Activated CD4-positive, alpha-beta T cell treated with anti-CD3 and anti-CD28 coated beads for 48 hours (primary cell): ENCODE data around the gene ANO1.

Experiments
- DNase-seq: peaks from one replicate; pipeline ENCODE4 v3.0.0-alpha.2; 2020

The ANO1 gene

GRCh38 chr11:70167723-70168404 lies 89.7 kb downstream of the ANO1 start:
- no peak for DNase-seq

GRCh38 chr11:70168405-70168754 lies 90.3 kb downstream of the ANO1 start:
- no peak for DNase-seq

GRCh38 chr11:70169127-70169526 lies 91.0 kb downstream of the ANO1 start:
- no peak for DNase-seq

- no peak for DNase-seq
Measured at GRCh38 chr11:70169632-70170031, 91.5 kb downstream of the ANO1 start.

GRCh38 chr11:70170596-70171210 lies 92.6 kb downstream of the ANO1 start:
- no peak for DNase-seq

- DNase-seq, result no peak
Measured at GRCh38 chr11:70173018-70173417, 94.9 kb downstream of the ANO1 start.

GRCh38 chr11:70174547-70175235 lies 96.6 kb downstream of the ANO1 start:
- no peak for DNase-seq

- DNase-seq, result no peak
Measured at GRCh38 chr11:70175236-70175698, 97.2 kb downstream of the ANO1 start.

- peak; percentile 79 for DNase-seq
Measured at GRCh38 chr11:70176940-70177689, 99.0 kb downstream of the ANO1 start.

- DNase-seq, result no peak
Measured at GRCh38 chr11:70180906-70181305, 102.8 kb downstream of the ANO1 start.

GRCh38 chr11:70182266-70182665 lies 104.1 kb downstream of the ANO1 start:
- DNase-seq, result no peak

GRCh38 chr11:70183032-70183431 lies 104.9 kb downstream of the ANO1 start:
- DNase-seq, result no peak

GRCh38 chr11:70183483-70184176 lies 105.5 kb downstream of the ANO1 start:
- no peak for DNase-seq

GRCh38 chr11:70184396-70184795 lies 106.3 kb downstream of the ANO1 start:
- DNase-seq, result no peak

- DNase-seq, result no peak
Measured at GRCh38 chr11:70185348-70186055, 107.4 kb downstream of the ANO1 start.

GRCh38 chr11:70186420-70186819 lies 108.3 kb downstream of the ANO1 start:
- no peak for DNase-seq

GRCh38 chr11:70186936-70187335 lies 108.8 kb downstream of the ANO1 start:
- DNase-seq, result no peak

- DNase-seq, result no peak
Measured at GRCh38 chr11:70187771-70188170, 109.7 kb downstream of the ANO1 start.

GRCh38 chr11:70189622-70190021 lies 111.5 kb downstream of the ANO1 start:
- no peak for DNase-seq

GRCh38 chr11:70191495-70192140 lies 113.5 kb downstream of the ANO1 start:
- DNase-seq, result peak; percentile 78

GRCh38 chr11:70192666-70193410 lies 114.7 kb downstream of the ANO1 start:
- DNase-seq, result no peak
